ENCODE measurements around the gene RCOR2.

RCOR2 gene

GRCh38 chr11:63907063-63907462, 9.9 kb downstream of the RCOR2 start:
- no peak for DNase-seq

- no peak for DNase-seq
Observed at GRCh38 chr11:63906585-63906984, 10.4 kb downstream of the RCOR2 start.

GRCh38 chr11:63906087-63906486, 10.9 kb downstream of the RCOR2 start:
- DNase-seq, result no peak

GRCh38 chr11:63905179-63905578, 11.8 kb downstream of the RCOR2 start:
- DNase-seq, result no peak

- DNase-seq, result no peak
Observed at GRCh38 chr11:63904743-63905142, 12.2 kb downstream of the RCOR2 start.

GRCh38 chr11:63903884-63904283, 13.1 kb downstream of the RCOR2 start:
- DNase-seq, result no peak

- no peak for DNase-seq
Observed at GRCh38 chr11:63901660-63902059, 15.3 kb downstream of the RCOR2 start.

GRCh38 chr11:63897459-63898146, 19.4 kb downstream of the RCOR2 start:
- DNase-seq, result no peak

- DNase-seq, result no peak
Observed at GRCh38 chr11:63896071-63896470, 20.9 kb downstream of the RCOR2 start.

GRCh38 chr11:63893355-63893754, 23.6 kb downstream of the RCOR2 start:
- no peak for DNase-seq

- DNase-seq, result no peak
Observed at GRCh38 chr11:63892228-63892627, 24.7 kb downstream of the RCOR2 start.

- DNase-seq, result no peak
Observed at GRCh38 chr11:63890368-63890767, 26.6 kb downstream of the RCOR2 start.

- no peak for DNase-seq
Observed at GRCh38 chr11:63889344-63889743, 27.6 kb downstream of the RCOR2 start.

GRCh38 chr11:63888170-63889086, 28.5 kb downstream of the RCOR2 start:
- DNase-seq, result no peak

- DNase-seq, result no peak
Observed at GRCh38 chr11:63887386-63887999, 29.5 kb downstream of the RCOR2 start.

- DNase-seq, result no peak
Observed at GRCh38 chr11:63884196-63884932, 32.6 kb downstream of the RCOR2 start.

- DNase-seq, result no peak
Observed at GRCh38 chr11:63883791-63884190, 33.2 kb downstream of the RCOR2 start.

GRCh38 chr11:63882555-63883242, 34.3 kb downstream of the RCOR2 start:
- no peak for DNase-seq

GRCh38 chr11:63880403-63880790, 36.6 kb downstream of the RCOR2 start:
- no peak for DNase-seq

- DNase-seq, result no peak
Observed at GRCh38 chr11:63879598-63880402, 37.2 kb downstream of the RCOR2 start.

- no peak for DNase-seq
Observed at GRCh38 chr11:63877658-63878241, 39.2 kb downstream of the RCOR2 start.

Measured in T1000 (cell line).